Measurements from ENCODE around the gene CRTC2.
"Not testable (repeated sequence)": the region's sequence is repeated elsewhere in the genome, so short reads cannot be mapped to it uniquely, and the experiment has no call there.

CRTC2 gene

GRCh38 chr1:153928245-153928644 lies 30.2 kb downstream of the CRTC2 start:
- DNase-seq, result peak; percentile 12

- no peak for DNase-seq
Measured at GRCh38 chr1:153926405-153926804, 32.0 kb downstream of the CRTC2 start.

- DNase-seq, result peak; percentile 100
Measured at GRCh38 chr1:153922972-153923925, 35.2 kb downstream of the CRTC2 start, which contains the start of gene GATAD2B. GATAD2B (minus strand) TSS chr1:153922972; CDS start chr1:153828347, 94,625 bp downstream.

- no peak for DNase-seq
Measured at GRCh38 chr1:153922076-153922971, 36.1 kb downstream of the CRTC2 start.

- DNase-seq, result no peak
Measured at GRCh38 chr1:153921803-153922075, 36.7 kb downstream of the CRTC2 start.

- DNase-seq, result no peak
Measured at GRCh38 chr1:153921080-153921802, 37.2 kb downstream of the CRTC2 start.

- peak; percentile 87 for DNase-seq
Measured at GRCh38 chr1:153919876-153920852, 38.2 kb downstream of the CRTC2 start.

- no peak for DNase-seq
Measured at GRCh38 chr1:153916297-153916696, 42.1 kb downstream of the CRTC2 start.

- no peak for DNase-seq
Measured at GRCh38 chr1:153912349-153912748, 46.1 kb downstream of the CRTC2 start.

GRCh38 chr1:153910560-153910959 lies 47.9 kb downstream of the CRTC2 start:
- DNase-seq, result not testable (repeated sequence)

GRCh38 chr1:153908071-153908470 lies 50.3 kb downstream of the CRTC2 start:
- DNase-seq, result no peak

GRCh38 chr1:153907134-153907533 lies 51.3 kb downstream of the CRTC2 start:
- no peak for DNase-seq

GRCh38 chr1:153906396-153906795 lies 52.0 kb downstream of the CRTC2 start:
- DNase-seq, result no peak

- not testable (repeated sequence) for DNase-seq
Measured at GRCh38 chr1:153905908-153906307, 52.5 kb downstream of the CRTC2 start.

GRCh38 chr1:153903841-153904455 lies 54.5 kb downstream of the CRTC2 start:
- no peak for DNase-seq

GRCh38 chr1:153899509-153899908 lies 58.9 kb downstream of the CRTC2 start:
- no peak for DNase-seq
